Measurements from ENCODE around the gene SLC2A3.
"Not testable (repeated sequence)": the region's sequence is repeated elsewhere in the genome, so short reads cannot be mapped to it uniquely, and the experiment has no call there.

- not testable (repeated sequence) for TF ChIP-seq BHLHE40 (IDR thresholded peaks at IDR 0.05; ENCODE audit: borderline replicate concordance); FOXM1 (IDR thresholded peaks at IDR 0.05; ENCODE audit: borderline replicate concordance); CTBP1 (IDR thresholded peaks at IDR 0.05; ENCODE audit: borderline replicate concordance); ARNT (IDR thresholded peaks at IDR 0.05)
Measured at GRCh38 chr12:7950230-7950943, 14.4 kb upstream of the SLC2A3 start.
